GM21619 (cell line): Measurements from ENCODE around the gene CD82.
"Not testable (repeated sequence)": the region's sequence is repeated elsewhere in the genome, so short reads cannot be mapped to it uniquely, and the experiment has no call there.

Source experiments
- ATAC-seq: cut with Tn5 transposase; IDR thresholded peaks from one replicate; pipeline ENCODE4 v1.9.1; 2021; ENCODE audit not compliant: unreplicated experiment

CD82 gene

DNA sequence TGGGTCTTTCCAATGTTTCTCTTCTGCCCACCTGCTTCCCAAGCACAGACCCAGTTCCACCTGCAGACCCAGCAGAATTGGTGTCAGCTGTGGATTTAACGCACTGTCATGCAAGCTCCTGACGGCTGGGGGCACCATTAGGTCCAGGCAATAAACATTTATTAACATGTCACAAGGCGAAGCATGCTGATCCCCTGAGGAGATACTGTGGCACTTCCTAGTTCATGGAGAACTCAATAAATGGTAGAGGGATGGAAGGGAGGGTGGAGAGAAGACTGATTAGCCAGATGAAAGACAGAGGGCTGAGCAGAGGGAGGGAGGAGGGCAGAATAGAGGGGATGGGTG is 93.0 kb downstream of the CD82 start:
- no peak for ATAC-seq

DNA sequence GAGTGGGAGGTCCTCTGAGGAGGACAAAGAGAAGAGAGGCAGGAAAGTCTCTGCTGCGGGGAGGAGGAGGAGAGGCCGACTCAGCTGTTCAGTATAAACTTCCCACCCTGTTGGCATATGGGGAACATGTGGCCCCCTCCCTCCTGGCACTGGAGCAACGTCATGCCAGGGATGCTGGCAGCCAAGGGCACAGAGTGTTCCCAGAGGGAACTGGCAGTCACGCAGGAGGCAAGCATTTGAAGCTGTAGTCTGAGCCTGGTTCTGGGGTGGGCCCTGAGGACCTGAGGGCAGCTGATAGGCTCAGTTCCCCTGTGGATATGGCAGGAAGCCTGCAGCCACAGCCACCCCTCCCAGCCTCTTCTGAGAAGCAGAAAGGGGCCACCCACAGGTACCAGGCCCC is 94.2 kb downstream of the CD82 start:
- no peak for ATAC-seq

DNA sequence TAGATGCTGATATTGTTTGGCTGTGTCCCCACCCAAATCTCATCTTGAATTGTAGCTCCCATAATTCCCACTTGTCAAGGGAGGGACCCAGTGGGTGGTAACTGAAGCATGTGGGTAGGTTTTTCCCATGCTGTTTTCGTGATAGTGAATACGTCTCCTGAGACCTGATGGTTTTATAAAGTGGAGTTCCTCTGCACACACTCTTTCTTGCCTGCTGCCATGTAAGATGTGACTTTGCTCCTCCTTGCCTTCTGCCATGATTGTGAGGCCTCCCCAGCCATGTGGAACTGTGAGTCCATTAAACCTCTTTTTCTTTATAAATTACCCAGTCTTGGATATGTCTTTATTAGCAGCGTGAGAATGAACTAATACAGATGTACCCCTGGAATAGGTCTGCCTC is 95.1 kb downstream of the CD82 start:
- ATAC-seq: not testable (repeated sequence)

DNA sequence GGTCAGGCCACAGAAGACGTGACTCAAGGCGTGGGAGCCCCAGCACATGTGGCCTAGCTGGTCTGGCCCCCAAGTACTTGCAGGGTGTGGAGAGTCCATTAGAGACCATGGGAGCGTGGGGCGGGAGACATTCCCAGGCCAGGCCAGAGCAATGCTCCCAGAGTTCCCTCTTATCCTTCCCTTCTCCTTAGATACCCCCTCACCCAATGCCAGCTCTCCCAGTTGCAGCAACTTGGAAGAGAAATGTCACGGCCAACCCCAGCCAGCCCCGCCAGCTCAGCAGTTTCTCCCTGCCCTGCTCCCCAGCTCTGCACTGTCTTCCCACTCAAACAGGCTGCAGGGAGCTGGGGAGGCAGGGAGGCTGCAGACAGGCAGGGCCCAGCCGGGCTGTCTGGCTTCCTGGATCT is 95.9 kb downstream of the CD82 start:
- ATAC-seq: no peak
